Right forelimb (tissue), 1 donor: ENCODE data around the gene KRTAP5-2.

Experiments
- DNase-seq: peaks from one replicate; pipeline ENCODE4 v3.0.0-alpha.2; 2018

Gene KRTAP5-2

DNA sequence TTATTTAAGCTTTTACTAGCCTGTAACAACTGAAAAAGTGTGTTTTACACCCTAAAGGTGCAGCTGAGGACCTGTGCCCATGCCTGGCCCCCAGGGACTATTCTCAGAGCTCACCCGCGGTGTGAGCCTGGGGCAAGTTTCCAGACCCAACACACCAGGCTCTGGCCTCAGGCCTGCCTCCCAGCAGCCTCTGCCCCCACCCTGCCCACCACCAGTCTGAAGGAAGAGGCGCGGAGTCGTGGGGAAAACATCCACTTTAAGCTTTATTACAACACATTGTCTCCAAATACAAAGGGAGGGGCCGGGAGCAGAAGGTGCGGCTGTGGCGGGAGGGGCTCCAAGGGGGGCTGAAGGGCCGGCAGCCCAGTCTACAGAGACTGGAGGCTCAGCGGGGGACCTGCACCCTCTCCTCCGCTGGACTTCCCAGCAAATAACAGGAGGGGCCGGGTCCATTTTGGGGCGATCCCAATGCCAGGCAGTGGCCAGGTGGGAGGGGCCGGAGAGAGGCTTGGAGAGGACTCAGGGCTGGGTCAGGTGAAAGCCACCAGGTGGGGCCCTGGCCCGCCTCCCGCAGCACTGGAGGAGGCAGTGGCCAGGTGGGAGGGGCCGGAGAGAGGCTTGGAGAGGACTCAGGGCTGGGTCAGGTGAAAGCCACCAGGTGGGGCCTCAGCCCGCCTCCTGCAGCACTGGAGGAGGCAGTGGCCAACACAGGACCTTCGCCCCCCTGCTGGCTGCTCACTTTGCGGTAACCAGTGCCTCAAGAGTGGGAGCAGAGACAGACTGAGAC, 44.1 kb downstream of the KRTAP5-2 start:
- DNase-seq = no peak

DNA sequence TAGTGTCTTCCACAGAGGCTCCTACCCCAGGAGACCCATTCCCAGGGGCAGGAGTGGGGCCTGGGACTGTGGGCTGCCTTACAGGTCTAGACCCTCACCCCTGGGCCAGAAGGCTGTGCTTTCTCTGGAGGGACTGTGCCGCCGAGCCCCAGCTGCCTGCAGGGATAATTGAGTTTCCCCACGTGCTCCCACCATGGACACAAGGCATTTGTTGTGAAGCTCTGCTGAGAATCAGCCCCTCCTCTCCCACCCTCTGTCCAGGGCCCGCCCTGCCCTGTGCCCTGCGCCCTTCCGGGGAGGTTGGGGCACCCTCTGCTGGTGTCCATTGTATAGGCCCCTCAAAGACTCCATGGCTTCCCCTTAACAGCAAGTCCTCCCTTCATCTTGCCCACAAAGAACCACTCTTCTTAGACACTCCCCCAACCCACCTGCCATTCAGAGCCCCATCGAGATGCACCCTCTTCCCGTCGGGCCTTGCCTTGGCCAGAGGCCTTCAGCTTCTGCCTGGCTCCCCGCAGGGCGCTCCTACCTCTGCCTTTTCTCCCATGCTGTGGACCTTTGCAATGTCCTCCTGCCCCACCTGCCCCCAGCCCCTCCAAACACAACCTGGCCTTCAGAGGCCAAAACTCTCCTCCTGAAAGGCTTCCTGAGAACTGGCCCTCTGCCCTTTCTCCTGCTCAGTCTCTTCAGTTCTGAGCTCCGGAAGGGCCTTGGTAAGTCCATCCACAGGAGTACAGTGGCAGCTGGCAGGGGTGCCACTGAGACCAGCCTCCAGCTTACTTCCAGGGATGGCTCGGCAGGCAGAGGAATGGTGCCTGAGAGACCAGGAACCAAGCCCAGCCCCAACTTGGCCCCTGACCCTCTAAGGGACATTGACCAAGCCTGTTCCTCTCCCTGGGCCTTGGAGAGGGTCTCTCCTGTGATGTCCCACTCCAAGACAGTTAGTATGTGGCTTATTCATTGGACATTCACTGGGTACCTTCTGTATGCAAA, 48.5 kb downstream of the KRTAP5-2 start:
- no peak for DNase-seq

DNA sequence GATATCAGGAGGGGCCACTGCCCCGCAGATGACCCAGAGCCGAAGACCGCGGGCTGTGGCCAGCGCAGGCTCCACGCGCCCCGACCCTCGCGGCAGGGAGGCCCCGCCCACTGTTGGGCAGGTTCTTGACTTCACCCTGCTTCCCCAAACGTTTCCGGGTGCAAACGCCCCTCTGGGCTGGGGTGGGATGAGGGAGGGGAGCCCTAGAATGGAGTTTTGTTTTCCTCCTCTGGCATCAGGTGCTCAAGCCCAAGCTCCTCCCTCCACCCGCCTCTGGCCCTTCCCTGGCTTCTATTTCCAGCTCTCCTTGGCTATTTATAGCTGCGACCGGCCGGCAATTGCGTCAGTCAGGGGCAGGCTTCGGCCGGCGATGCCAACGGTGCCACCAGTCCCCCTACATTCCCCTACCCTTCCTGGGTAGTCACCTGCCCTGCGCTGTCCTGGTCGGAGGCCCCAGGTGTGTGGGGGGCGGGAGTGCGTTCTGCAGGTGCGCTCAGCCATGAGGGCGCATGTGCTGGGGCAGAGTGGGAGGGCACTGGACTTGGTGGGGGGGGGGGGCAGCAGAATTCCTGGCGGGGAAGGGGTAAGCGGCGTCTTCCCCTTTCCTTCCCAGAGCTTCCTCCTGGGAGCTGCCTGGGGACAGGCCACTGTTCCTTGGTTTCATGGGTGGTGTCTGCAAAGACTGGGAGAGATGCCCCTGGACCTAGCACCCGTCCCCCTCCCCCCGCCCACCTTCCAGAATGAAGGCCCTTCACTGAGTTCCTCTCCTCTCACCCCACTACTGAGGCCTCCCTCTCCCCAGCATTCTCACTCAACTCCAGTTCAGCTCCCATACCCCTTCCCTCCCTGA, 49.6 kb downstream of the KRTAP5-2 start:
- no peak for DNase-seq

DNA sequence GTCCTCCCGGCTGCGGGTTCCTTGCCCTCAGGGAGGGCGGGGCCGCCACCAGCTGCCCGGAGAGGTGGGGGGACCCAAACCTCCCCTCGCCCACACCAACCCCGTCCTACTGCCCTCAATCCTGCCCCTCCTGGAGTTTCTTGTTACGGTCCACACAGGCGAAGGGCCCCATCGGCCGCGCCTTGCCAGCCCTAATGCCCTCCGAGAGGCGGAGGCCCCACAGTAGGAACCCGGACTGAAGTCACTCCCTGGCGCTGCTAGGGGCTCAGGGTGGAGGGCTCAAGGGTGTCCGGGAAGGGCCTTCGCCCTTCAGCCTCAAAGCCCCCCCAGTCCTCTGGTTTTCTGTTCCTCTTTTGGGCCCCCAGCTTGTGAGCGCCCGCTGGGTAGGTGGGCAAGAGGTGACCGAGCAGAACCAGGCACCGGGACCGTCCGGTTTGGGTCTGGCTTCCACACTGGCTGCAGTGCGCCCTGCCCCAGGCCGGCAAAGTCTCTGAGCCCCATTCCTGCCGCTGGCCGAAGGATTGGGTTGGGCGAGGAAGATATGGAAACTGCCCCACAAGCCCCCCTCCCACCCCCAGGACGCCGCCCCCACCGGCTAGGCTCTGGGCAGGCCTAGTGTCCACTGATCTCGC, 50.5 kb downstream of the KRTAP5-2 start:
- DNase-seq = no peak
